HuH-7.5 (cell line): Measurements from ENCODE around the gene KPNB1.

Source experiments
- DNase-seq: peaks from one replicate; pipeline ENCODE4 v3.0.0; 2011; ENCODE audit warnings: low spot score

KPNB1 gene

DNA sequence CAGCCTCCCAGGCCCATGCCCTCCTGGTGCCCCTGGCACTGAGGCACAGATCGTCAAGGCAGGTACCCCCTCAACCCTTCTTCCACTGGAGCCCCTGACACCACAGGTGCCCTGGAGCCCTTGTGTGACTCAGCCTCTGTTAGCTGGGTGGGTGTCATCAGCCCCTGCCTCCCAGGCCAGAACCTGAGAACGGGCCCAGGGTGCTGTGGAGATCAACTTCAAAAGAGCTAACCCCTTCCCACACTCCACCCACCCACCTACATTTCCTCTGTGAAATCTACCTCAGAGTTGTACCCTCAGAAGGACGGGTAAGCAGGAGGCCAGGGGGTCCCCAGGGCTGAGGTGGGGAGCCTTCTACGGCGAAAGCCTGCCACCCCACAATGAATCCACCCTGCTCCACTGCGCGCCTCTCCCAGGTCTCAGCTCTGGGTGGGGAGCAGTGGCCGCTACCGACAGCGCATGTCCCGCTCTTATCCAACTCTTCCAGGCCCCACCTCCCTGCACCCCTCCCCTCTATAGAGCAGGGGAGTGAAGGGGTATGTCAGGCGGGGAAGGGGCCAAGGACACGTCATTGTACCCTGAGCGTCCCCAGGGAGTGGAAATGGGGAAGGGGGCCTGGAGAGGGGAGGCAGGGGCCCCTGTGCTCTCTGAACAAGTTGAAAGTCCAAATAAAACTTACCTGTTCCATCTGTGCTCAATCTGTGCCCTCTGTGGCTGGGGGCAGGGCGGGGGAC is 61.8 kb downstream of the KPNB1 start:
- DNase-seq = no peak

GRCh38 chr17:47712330-47713023 is 62.8 kb downstream of the KPNB1 start:
- no peak for DNase-seq

GRCh38 chr17:47713980-47714700 is 64.4 kb downstream of the KPNB1 start:
- DNase-seq = no peak

DNA sequence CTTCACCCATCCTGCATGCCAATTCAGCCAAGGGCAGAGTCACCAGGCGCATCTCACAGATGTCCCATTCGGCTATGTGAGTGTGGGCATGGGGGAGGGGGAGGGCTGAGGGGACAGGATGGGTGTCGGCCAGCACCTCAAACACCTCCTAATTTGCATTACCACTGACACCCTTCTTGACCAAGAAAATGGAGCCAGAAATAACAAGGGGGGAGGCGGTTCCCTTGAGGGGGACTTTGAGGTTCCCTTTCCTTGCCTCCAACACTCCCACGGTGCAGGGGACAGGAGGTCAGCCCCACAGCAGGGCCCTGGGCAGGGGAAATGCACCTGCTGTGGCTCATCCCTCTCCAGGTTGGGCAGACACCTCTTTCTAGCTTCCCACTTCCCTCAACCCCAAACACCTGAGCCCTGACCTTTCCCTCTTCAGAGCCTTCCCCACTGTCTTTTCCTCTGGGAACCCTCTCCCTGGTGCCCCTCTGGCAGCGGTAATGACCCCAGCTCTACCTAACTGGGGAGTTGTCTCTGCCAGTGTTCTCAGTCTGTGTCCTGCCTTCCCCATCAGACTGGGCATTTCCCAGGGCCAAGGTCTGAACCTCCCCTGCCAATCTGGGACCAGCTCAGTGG is 65.2 kb downstream of the KPNB1 start:
- DNase-seq = no peak

DNA sequence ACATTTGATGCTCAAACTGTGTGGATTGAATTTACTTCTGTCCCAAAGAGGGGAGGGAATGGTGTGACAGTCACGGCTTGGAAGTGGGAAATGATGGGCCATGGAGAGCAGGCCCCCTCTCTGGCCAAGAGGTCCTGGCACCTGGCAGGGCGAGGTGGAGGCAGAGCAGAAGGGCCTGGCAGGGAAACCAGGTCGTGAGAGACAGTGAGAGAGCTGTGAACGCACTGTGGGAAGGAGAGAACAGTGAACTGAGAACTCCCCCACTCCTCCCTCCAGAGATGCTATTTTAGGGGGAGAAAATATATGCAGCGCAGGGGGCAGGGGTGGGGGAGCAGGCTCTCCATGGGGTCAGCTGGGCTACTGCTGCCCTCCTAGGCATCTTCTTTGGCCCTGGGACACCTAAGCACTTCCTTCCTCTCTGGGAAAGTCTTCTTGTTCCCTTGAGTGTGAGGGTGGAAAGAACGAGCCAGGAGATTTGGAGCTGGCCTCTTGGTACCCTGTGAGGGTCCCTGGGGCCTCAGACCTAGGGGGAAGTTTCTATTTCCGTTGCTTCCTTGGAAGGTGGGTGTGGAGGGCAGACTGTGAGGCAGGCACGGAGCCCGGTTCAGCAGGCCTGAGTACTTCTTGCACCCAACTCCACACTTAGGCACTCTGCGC is 66.1 kb downstream of the KPNB1 start:
- no peak for DNase-seq

- DNase-seq = no peak
Measured at GRCh38 chr17:47716375-47716774, 66.7 kb downstream of the KPNB1 start.

- DNase-seq = no peak
Measured at GRCh38 chr17:47717261-47717697, 67.6 kb downstream of the KPNB1 start.

GRCh38 chr17:47717979-47718621 is 68.4 kb downstream of the KPNB1 start:
- no peak for DNase-seq

DNA sequence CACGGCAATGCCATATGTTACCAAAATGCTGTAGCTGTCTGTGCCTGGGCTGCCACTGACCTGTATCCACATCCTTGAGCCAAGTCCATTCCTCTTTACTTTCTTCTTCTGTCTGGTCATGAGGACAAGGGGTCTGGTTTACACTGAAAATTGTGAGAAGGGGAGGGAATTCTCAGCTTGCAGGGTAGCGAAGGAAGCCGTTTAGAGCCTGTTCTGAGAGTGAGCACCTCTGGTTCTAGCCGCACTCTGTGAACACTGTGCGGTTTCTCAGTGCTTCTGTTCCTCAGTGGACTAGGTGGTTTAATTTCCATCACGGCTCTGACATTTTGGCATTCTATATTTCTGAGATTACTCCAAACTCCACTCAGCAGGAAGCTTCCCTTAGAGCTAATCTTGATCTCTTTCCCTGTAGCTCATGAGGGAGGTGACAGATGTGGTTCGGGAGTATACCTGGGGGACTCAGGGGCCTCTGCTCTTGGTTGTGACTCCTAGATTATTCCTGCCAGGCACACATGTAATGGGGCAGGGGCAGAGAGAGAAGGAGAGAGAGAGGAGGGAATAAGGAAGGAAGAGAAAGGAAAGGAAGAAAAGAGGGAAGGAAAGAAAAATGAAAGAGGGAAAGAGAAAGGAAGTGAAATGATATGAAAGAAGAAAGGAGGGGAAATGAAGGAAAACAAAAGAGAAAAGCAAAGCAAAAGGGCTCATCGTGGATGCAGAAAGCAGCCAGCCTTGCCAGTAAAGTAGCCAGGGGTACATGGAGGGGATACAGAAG is 69.1 kb downstream of the KPNB1 start:
- DNase-seq = no peak

GRCh38 chr17:47719411-47720152 is 69.9 kb downstream of the KPNB1 start:
- DNase-seq = no peak

DNA sequence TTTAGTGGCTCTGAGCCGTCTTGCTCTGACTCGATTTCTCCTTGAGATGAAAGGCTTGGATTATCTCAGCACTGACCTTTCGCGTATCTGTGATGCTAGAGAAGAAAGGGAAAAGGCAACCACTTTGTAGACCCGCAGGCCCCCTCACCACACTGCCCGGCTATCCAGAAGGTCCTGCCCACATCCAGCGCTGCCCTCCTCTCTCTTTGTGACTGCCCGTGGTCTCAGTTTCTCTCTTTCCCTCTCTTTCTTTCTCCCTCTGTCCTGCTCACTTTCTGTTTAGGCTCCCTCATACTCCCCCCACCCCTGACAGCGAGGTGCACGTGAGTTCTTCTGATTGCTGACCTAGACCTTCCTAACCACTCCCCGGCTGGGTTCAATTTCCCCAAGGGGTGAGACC is 70.5 kb downstream of the KPNB1 start:
- no peak for DNase-seq

GRCh38 chr17:47720754-47721533 is 71.2 kb downstream of the KPNB1 start:
- DNase-seq = peak; percentile 41

DNA sequence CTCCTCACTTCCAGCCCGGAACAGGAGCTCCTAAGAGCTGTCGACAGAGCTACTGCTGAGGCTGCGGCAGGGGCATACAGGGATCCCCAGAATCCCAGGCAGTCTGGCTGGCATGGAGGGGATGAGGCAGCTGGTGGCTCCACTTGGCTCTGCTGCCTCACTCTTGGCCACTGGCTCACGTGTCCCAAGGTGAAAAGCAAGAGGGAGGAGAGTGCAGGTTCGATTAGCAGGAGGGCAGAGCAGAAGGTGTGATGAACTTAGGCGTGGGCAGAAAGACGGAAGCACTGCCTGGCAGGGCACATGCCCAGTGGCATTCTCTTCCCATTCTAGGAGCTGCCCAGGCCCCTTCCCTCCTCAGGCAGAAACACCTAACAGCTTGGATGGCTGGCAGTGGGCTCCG is 72.0 kb downstream of the KPNB1 start:
- DNase-seq = no peak

DNA sequence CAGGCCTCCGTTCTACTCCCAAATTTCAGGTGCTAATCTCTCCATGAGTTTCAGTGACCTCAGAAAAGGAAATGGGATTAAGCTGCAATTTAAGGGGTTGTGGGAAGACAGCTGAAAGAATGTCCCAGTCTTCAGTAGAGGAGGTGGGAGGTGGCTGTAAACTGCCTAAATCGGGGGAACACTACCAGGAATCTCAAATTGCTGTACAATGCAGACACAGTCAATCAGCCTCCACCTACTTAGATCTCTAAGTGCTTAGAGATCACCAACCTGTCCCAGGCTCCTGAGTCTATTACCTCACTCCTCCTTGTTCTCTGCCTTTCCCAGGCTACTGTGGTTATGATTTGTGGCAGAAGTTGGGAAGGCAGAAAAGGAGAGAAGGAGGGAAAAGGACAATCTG is 75.0 kb downstream of the KPNB1 start:
- DNase-seq = no peak

DNA sequence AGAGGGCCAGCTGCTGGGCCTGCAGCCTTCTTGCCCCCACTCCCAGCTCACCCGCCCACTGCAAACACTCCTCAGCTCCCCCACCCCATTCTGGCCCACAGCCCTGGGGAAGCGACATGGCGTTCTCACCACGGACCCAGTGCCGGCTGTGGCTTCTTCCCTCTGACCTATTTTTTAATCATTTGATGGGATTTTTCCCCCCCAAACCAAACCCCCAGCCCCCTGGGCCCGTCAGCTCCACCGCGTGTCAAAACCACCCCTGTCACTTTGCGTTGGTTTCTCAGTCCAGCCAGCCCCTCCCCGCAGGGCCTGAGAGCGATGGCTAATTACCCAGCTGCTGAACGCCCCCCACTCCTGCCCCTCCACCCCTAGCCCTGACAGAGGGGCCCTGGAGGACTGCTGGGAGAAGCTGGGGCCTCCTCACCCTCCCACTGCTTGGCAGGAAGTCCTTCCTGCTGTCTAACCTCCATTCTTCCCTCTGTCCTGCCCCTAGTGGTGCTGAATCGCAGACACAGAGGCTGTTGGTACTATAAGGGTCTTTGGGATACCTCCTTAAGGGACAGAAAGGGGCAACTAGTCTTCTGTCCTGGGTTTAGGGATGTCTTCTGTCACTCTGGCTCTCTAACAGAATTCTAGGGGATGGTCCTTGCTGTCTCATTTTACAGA is 75.9 kb downstream of the KPNB1 start:
- DNase-seq = no peak

GRCh38 chr17:47726796-47727703 is 77.3 kb downstream of the KPNB1 start:
- no peak for DNase-seq

GRCh38 chr17:47727704-47728036 is 78.0 kb downstream of the KPNB1 start:
- no peak for DNase-seq
